Loucy (cell line): Measurements from ENCODE around the gene PORCN.

Experiments used
- H2AFZ ChIP-seq: fragments of 200-600 bp; sonication (generic); 2 replicates; pipeline ENCODE4 v1.6.0; 2016; ENCODE audit warnings: antibody characterized with exemption, mild to moderate bottlenecking, low read length, moderate library complexity
- H3F3A ChIP-seq: fragments of 200-600 bp; 2 replicates; pipeline ENCODE4 v1.6.0; 2016; ENCODE audit warnings: antibody characterized with exemption, low read depth, mild to moderate bottlenecking
- H3K27me3 ChIP-seq: fragments of 200-600 bp; sonication (generic); 2 replicates; pipeline ENCODE4 v1.6.1; 2014; ENCODE audit warnings: low read length, mild to moderate bottlenecking; ENCODE audit not compliant: insufficient read depth, poor library complexity, severe bottlenecking
- H3K36me3 ChIP-seq: fragments of 200-600 bp; sonication (generic); 2 replicates; pipeline ENCODE4 v1.6.1; 2016; ENCODE audit warnings: low read length; ENCODE audit not compliant: insufficient read depth
- H3K4me1 ChIP-seq: fragments of 200-600 bp; sonication (generic); 2 replicates; pipeline ENCODE4 v1.5.1; 2014; ENCODE audit warnings: low read length, mild to moderate bottlenecking; ENCODE audit not compliant: insufficient read depth, poor library complexity, severe bottlenecking
- H3K4me2 ChIP-seq: fragments of 200-600 bp; sonication (generic); 2 replicates; pipeline ENCODE4 v1.6.0; 2014; ENCODE audit warnings: antibody characterized with exemption, low read length, low read depth, mild to moderate bottlenecking; ENCODE audit not compliant: poor library complexity, severe bottlenecking
- H3K4me3 ChIP-seq: fragments of 200-600 bp; sonication (generic); 2 replicates; pipeline ENCODE4 v1.5.1; 2014; ENCODE audit warnings: low read length, mild to moderate bottlenecking, mixed read lengths; ENCODE audit not compliant: poor library complexity, severe bottlenecking
- H3K79me2 ChIP-seq: fragments of 200-600 bp; sonication (generic); 2 replicates; pipeline ENCODE4 v1.6.1; 2014; ENCODE audit warnings: low read length; ENCODE audit not compliant: insufficient read depth
- H3K9ac ChIP-seq: fragments of 200-600 bp; sonication (generic); 2 replicates; pipeline ENCODE4 v1.6.0; 2014; ENCODE audit warnings: mild to moderate bottlenecking, low read depth, low read length, moderate library complexity; ENCODE audit not compliant: poor library complexity, severe bottlenecking
- H3K9me2 ChIP-seq: fragments of 200-600 bp; sonication (generic); replicated peaks from 2 replicates; pipeline ENCODE4 v1.6.1; 2016; ENCODE audit warnings: low read depth, low read length, mixed read lengths
- H3K9me3 ChIP-seq: fragments of 200-600 bp; sonication (generic); 2 replicates; pipeline ENCODE4 v1.6.1; 2014; ENCODE audit warnings: mild to moderate bottlenecking, antibody characterized with exemption, low read length, low read depth; ENCODE audit not compliant: insufficient read depth
- H4K20me1 ChIP-seq: fragments of 200-600 bp; sonication (generic); 2 replicates; pipeline ENCODE4 v1.6.0; 2014; ENCODE audit warnings: antibody characterized with exemption, low read length, mild to moderate bottlenecking; ENCODE audit not compliant: insufficient read depth, poor library complexity, severe bottlenecking
- EZH2phosphoT487 ChIP-seq: fragments of 200-600 bp; IDR thresholded peaks from 2 replicates; pipeline ENCODE4 v1.6.1; 2018; ENCODE audit warnings: antibody characterized with exemption, mild to moderate bottlenecking, moderate library complexity, borderline replicate concordance
- TF ChIP-seq, protein P1 (sequence below): fragments of 200-600 bp; sonication (generic); conservative IDR thresholded peaks from 2 replicates; pipeline ENCODE4 v1.5.1; 2014; ENCODE audit warnings: mild to moderate bottlenecking, antibody characterized with exemption, low read length

The PORCN gene

DNA sequence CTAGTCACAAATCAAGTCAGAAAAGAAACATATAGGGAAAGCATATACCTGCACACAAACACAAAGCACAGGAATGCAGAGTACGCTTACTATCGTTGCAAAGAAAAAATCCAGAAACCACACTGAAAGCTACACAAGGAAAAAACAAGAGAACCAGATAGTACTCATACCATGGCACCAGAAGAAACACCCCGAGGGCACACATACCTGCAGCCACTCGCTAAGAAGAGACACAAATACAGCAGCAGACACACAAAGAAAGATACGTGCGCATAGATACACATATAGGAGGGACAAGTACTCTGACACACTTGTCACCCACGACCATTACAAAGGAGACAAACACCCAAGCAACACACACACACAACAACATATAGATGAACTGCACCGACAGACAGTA, 37.3 kb upstream of the PORCN start:
- Histone ChIP-seq H3K36me3 (no peaks in the 10 kb centered on the region), H3K27me3 (no peaks in the 10 kb centered on the region), H3K9me3 (no peaks in the 10 kb centered on the region), H3K9me2 (no peaks in the 10 kb centered on the region), H3K4me2 (no peak overlapping the region), H3K4me1 (peaks cover 12% of the 10 kb centered on the region), H3F3A (no peaks in the 10 kb centered on the region), H3K4me3 (no peak overlapping the region), H3K79me2 (peaks cover 12% of the 10 kb centered on the region), H4K20me1 (no peaks in the 10 kb centered on the region), H2AFZ (no peak overlapping the region), H3K9ac (no peak overlapping the region)
- TF ChIP-seq EZH2phosphoT487, result no peak

GRCh38 chrX:48472225-48472624, 36.6 kb upstream of the PORCN start:
- TF ChIP-seq, protein P1, sequence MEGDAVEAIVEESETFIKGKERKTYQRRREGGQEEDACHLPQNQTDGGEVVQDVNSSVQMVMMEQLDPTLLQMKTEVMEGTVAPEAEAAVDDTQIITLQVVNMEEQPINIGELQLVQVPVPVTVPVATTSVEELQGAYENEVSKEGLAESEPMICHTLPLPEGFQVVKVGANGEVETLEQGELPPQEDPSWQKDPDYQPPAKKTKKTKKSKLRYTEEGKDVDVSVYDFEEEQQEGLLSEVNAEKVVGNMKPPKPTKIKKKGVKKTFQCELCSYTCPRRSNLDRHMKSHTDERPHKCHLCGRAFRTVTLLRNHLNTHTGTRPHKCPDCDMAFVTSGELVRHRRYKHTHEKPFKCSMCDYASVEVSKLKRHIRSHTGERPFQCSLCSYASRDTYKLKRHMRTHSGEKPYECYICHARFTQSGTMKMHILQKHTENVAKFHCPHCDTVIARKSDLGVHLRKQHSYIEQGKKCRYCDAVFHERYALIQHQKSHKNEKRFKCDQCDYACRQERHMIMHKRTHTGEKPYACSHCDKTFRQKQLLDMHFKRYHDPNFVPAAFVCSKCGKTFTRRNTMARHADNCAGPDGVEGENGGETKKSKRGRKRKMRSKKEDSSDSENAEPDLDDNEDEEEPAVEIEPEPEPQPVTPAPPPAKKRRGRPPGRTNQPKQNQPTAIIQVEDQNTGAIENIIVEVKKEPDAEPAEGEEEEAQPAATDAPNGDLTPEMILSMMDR, result no peak
- TF ChIP-seq EZH2phosphoT487, result no peak
- no peaks in the 10 kb centered on the region for H3K9me2 ChIP-seq
- no peaks in the 10 kb centered on the region for H3K36me3 ChIP-seq
- no peaks in the 10 kb centered on the region for H4K20me1 ChIP-seq
- H3K27me3 ChIP-seq, result no peaks in the 10 kb centered on the region
- H3K4me2 ChIP-seq, result no peak overlapping the region
- H3K9ac ChIP-seq, result no peak overlapping the region
- no peak overlapping the region for H2AFZ ChIP-seq
- peaks cover 19% of the 10 kb centered on the region for H3K79me2 ChIP-seq
- H3K4me3 ChIP-seq, result no peak overlapping the region
- H3K4me1 ChIP-seq, result peaks cover 14% of the 10 kb centered on the region
- H3K9me3 ChIP-seq, result no peaks in the 10 kb centered on the region
- H3F3A ChIP-seq, result no peaks in the 10 kb centered on the region

DNA sequence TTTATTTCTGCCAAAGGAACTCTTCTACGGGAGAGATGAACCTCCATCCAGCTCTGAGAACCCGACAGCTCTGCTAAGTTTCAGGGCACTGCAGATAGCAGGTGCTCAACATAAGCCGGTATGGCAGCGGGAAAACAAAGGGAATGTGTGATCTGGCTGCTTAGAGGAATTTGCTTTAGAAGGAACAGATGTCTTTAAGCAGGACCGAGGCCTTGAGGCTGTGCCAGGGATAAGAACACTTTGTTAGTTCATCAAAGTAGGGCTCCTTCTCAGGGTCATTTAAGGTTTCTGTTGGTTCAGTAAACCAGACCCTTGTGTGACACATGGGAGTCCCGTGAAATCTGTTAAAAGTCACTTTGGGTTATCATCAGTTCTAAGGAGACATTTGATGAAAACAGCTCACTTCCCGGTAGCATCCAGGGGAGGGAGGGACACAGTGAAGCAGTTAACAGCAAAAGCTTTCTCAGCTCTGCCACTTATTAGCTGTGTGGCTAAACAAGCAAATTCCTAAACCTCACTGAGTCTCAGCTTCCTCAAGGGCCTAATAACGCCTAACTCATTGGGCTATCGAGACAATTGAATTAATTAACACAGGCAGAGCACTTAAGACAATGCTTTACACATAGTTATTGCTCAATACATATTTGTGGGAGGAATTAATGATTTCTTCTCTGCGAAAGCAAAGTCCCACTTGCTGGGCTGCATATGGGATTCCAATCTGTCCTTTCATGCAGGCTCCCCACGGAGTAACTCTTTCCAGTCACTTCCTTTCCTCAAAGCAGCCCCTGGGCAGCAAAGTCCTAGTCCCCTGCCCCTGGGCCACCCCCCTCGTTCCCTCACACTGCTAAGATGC, 35.7 kb upstream of the PORCN start:
- no peak for TF ChIP-seq EZH2phosphoT487
- TF ChIP-seq, protein P1, result no peak
- Histone ChIP-seq H3K27me3 (no peaks in the 10 kb centered on the region), H3K9me3 (no peaks in the 10 kb centered on the region), H3K4me2 (no peak overlapping the region), H3K79me2 (peaks cover 28% of the 10 kb centered on the region), H2AFZ (no peak overlapping the region), H4K20me1 (no peaks in the 10 kb centered on the region), H3K9ac (no peak overlapping the region), H3K9me2 (no peaks in the 10 kb centered on the region), H3F3A (no peaks in the 10 kb centered on the region), H3K4me3 (no peak overlapping the region), H3K36me3 (no peaks in the 10 kb centered on the region), H3K4me1 (peaks cover 16% of the 10 kb centered on the region)

DNA sequence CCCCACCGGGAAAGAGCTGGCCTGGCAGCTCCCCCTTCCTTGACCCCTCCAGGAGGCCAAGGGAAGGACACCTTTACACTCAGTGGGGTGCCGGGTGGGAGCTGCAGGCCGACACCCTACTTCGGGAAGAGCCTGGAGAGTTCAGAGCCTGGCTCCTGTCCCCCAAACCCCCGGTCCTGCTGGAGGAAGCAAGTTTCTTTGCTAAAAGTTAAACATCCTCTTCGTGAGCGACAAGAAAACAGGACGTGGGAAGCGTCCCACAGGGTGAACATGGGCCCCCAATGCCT, 35.1 kb upstream of the PORCN start:
- Histone ChIP-seq H3K36me3 (no peaks in the 10 kb centered on the region), H4K20me1 (no peaks in the 10 kb centered on the region), H2AFZ (no peak overlapping the region), H3F3A (no peaks in the 10 kb centered on the region), H3K9ac (no peak overlapping the region), H3K4me3 (no peak overlapping the region), H3K79me2 (peaks cover 34% of the 10 kb centered on the region), H3K9me3 (no peaks in the 10 kb centered on the region), H3K9me2 (no peaks in the 10 kb centered on the region), H3K4me1 (peaks cover 16% of the 10 kb centered on the region), H3K4me2 (no peak overlapping the region), H3K27me3 (no peaks in the 10 kb centered on the region)
- TF ChIP-seq, protein P1, result no peak
- no peak for TF ChIP-seq EZH2phosphoT487
